SK-N-SH treated with all-trans-retinoic acid at 6 μM for 48 hours (cell line): ENCODE data around the gene DDAH1.

ENCODE experiments used
- RARB ChIP-seq: fragments of 250-450 bp; sonication (Bioruptor Pico); IDR thresholded peaks from 2 replicates; pipeline ENCODE4 v1.8.0; 2021; ENCODE audit warnings: mild to moderate bottlenecking, moderate library complexity
- TCF4 ChIP-seq: fragments of 250-450 bp; sonication (Bioruptor Pico); IDR thresholded peaks from 2 replicates; pipeline ENCODE4 v1.8.0; 2021; ENCODE audit warnings: mild to moderate bottlenecking, moderate library complexity, borderline replicate concordance
- TF ChIP-seq, protein P1 (sequence below): fragments of 250-450 bp; sonication (Bioruptor Pico); IDR thresholded peaks from 2 replicates; pipeline ENCODE4 v1.8.0; 2020; ENCODE audit warnings: mild to moderate bottlenecking, moderate library complexity, borderline replicate concordance

DNA sequence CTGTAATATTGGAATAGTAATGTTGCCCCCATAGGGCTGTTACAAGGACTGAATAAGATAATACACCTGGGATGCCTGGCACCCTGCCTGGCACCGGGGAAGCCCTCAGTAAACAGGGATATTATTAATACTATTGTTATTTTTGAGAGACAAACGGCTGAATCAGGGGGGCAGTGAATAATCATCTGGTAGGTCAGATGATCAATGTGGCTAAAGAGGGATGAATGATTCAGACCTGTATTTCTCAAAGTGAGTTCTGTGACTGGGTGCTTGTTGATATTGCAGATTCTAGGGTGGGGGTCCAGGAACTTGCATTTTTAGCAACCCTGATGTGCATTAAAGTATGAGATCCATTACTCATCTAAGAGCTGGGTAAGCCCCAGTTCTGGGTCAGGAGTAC lies 142.3 kb downstream of the DDAH1 start:
- TF ChIP-seq, protein P1, sequence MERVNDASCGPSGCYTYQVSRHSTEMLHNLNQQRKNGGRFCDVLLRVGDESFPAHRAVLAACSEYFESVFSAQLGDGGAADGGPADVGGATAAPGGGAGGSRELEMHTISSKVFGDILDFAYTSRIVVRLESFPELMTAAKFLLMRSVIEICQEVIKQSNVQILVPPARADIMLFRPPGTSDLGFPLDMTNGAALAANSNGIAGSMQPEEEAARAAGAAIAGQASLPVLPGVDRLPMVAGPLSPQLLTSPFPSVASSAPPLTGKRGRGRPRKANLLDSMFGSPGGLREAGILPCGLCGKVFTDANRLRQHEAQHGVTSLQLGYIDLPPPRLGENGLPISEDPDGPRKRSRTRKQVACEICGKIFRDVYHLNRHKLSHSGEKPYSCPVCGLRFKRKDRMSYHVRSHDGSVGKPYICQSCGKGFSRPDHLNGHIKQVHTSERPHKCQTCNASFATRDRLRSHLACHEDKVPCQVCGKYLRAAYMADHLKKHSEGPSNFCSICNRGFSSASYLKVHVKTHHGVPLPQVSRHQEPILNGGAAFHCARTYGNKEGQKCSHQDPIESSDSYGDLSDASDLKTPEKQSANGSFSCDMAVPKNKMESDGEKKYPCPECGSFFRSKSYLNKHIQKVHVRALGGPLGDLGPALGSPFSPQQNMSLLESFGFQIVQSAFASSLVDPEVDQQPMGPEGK (CRISPR knock-in tag): no peak
- TF ChIP-seq RARB (no peak), TCF4 (CRISPR knock-in tag) (no peak)
